Neuron (in vitro differentiated cells): ENCODE data around the gene DNAJB9.
"Not testable (repeated sequence)": the region's sequence is repeated elsewhere in the genome, so short reads cannot be mapped to it uniquely, and the experiment has no call there.

Source experiments
- H2AFZ ChIP-seq: one replicate; pipeline ENCODE4 v1.6.1; 2013; ENCODE audit warnings: low read depth, mild to moderate bottlenecking, inconsistent platforms, low read length, moderate library complexity
- H3K27me3 ChIP-seq: one replicate; pipeline ENCODE4 v1.6.1; 2013; ENCODE audit warnings: low read length; ENCODE audit not compliant: insufficient read depth
- H3K36me3 ChIP-seq: one replicate; pipeline ENCODE4 v1.6.1; 2013; ENCODE audit warnings: low read length; ENCODE audit not compliant: insufficient read depth
- H3K4me1 ChIP-seq: one replicate; pipeline ENCODE4 v1.6.1; 2013; ENCODE audit warnings: low read length; ENCODE audit not compliant: insufficient read depth
- H3K4me3 ChIP-seq: 2 replicates; pipeline ENCODE4 v1.5.1; 2013; ENCODE audit warnings: mild to moderate bottlenecking, low read length, moderate library complexity
- H3K9me3 ChIP-seq: one replicate; pipeline ENCODE4 v1.6.1; 2013; ENCODE audit warnings: low read length

The DNAJB9 gene

DNA sequence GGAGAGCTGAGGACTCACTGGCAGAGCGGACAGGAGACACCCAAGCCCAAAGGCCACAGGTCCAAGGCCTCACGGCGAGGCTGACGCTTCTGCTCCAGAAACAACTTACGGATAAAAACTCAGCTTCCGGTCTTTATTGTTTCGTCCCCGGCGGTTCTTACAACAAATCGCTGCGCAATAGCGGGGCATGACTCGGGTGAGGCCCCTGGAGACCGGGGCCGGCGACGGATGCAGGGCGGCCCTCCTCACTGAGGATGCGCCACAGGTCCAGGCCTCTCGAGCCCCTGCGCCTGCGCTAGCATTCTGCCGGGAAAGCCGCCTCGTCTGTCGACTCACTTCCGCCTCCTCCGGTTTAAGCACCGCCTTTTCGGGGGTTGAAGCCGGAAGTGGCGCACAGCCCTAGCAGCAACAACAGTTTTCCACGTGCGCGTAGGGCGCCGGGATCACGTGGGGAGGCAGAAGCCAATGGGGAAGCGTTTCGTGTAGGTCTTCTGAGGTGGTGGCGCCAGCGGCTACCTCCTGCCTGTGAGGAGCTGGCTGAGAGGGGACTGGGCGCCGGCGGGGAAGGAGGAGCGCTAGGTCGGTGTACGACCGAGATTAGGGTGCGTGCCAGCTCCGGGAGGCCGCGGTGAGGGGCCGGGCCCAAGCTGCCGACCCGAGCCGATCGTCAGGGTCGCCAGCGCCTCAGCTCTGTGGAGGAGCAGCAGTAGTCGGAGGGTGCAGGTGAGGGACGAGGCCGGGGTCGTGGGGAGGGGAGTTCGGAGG, at the start of gene DNAJB9, which contains the start of gene THAP5:
Gene DNAJB9 (plus strand): TSS at position 494 of the 765 bp plus-strand sequence. CDS start 1,853 bp downstream, outside the sequence.
Gene THAP5 (minus strand): TSS at position 326 of the 765 bp plus-strand sequence. CDS start 137 bp downstream, at position 189.
- H3K9me3 ChIP-seq, result no peaks in the 10 kb centered on the region
- H2AFZ ChIP-seq, result peak within 1 kb of the TSS; percentile 55
- peaks cover 26% of the 10 kb centered on the region for H3K36me3 ChIP-seq
- peak within 1 kb of the TSS; percentile 87 for H3K4me3 ChIP-seq
- H3K4me1 ChIP-seq, result peaks cover 17% of the 10 kb centered on the region
- no peaks in the 10 kb centered on the region for H3K27me3 ChIP-seq

DNA sequence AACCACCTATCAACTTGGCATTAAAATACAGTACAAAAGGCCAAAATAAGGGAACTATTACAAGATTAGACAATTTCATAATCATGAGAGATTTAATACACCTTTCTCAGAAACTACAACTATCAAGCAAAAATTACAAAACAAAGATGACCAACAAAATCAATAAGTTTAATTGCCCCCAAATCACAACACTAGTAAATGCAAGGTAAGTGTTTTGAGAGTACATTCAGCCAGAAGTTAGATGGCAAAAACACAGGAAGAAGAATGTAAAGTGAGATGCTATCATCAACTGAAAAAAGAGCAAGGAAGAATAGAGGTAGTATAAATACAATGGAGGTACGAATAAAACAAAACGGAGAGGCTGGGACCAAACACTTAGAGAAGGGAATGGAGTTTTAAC, 46.9 kb upstream of the DNAJB9 start:
- no peak overlapping the region for H3K4me3 ChIP-seq
- H3K9me3 ChIP-seq, result peaks cover 6% of the 10 kb centered on the region
- no peaks in the 10 kb centered on the region for H3K27me3 ChIP-seq
- H3K4me1 ChIP-seq, result peaks cover 21% of the 10 kb centered on the region
- H2AFZ ChIP-seq, result no peak overlapping the region
- H3K36me3 ChIP-seq, result peaks cover 4% of the 10 kb centered on the region

DNA sequence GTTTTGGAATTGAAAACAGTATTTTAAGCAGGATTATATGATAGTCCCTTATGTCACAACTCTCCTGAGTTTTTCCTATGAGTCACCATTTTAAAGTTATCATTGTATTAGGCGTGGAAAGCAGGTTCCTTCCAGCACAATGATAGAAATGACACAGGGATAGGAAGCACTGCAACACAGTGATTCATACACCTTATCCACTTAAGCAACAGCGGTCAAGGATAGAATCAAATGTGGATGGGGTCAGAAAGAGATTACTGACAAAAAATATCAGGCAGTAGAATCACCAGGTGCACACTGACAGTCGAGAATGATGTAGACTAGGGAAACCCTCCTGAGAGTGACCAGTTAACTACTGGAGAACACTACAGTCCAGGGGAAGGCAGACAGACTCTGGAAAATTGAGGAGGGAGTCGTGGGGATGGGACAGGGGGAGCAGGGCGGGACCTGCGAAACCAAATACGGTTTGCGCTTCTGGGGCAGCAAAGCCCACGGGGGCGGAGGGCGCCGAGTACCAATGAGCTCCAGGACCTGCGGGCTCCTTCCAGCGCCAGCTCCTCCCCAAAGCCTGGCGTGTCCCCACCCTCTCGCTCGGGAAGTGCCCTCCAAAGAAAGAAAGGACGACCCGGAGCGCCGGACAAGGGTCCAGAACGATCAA, 44.2 kb upstream of the DNAJB9 start:
- no peaks in the 10 kb centered on the region for H3K9me3 ChIP-seq
- no peaks in the 10 kb centered on the region for H3K27me3 ChIP-seq
- H2AFZ ChIP-seq, result peak overlapping the region; percentile 31
- no peaks in the 10 kb centered on the region for H3K36me3 ChIP-seq
- peaks cover 32% of the 10 kb centered on the region for H3K4me1 ChIP-seq
- peak overlapping the region; percentile 65 for H3K4me3 ChIP-seq

DNA sequence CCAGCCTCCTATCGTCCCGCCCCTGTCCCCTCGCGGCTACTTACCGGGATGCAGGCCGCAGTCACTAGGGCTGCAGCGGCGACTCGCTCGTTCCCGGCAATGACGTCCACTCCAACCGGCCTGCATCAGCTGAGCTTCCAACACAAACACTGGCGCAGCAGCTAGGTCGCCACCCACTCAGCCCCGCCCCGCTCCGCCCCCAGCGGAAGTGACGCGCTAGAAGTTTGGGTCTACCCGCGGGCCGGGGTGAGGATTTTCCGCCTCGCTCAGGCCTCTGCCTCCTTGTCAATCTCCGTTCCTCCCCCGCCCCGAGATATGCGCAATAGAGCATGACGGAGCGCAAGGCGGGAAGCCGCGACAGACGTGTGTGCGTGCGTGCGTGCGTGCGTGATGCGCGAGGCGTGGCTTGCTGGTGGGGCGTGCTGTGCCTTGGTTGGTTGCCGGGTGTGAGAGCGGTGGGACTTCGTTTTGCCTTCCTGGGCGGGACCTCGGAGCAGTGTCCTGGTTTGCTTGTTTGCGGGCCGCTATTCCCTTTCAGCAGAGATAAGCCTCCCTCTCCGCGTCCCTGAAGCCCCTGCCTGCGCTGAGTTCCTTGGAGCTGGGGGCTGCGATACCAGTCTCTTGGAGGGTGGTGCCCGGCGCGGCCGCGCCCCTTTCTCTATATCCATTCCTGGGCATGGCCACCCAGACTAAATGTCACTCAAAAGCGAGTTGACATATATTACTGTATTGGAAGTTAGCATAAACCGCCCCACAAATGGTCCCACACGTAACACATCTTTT, 43.5 kb upstream of the DNAJB9 start, which contains the start of gene PNPLA8:
Gene PNPLA8 (minus strand): TSS at position 151 of the 783 bp plus-strand sequence. CDS start 10,644 bp downstream, outside the sequence.
- H2AFZ ChIP-seq, result peak within 1 kb of the TSS; percentile 43
- peaks cover 32% of the 10 kb centered on the region for H3K4me1 ChIP-seq
- peak within 1 kb of the TSS; percentile 65 for H3K4me3 ChIP-seq
- H3K9me3 ChIP-seq, result no peaks in the 10 kb centered on the region
- no peaks in the 10 kb centered on the region for H3K27me3 ChIP-seq
- H3K36me3 ChIP-seq, result no peaks in the 10 kb centered on the region

DNA sequence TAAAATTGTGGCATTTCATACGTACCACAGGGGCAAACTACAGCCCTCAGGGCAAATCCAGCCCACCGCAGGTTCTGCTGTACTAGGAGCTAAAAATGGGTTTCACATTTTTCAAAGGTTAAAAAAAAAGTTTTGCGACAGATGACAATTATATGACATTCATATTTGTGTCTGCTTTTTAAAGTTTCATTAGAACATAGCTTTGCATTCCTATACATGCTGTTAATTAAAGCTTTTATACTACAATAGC, 43.0 kb upstream of the DNAJB9 start:
- peak overlapping the region; percentile 65 for H3K4me3 ChIP-seq
- H2AFZ ChIP-seq, result peak overlapping the region; percentile 43
- H3K27me3 ChIP-seq, result no peaks in the 10 kb centered on the region
- H3K36me3 ChIP-seq, result no peaks in the 10 kb centered on the region
- H3K9me3 ChIP-seq, result no peaks in the 10 kb centered on the region
- H3K4me1 ChIP-seq, result peaks cover 32% of the 10 kb centered on the region

DNA sequence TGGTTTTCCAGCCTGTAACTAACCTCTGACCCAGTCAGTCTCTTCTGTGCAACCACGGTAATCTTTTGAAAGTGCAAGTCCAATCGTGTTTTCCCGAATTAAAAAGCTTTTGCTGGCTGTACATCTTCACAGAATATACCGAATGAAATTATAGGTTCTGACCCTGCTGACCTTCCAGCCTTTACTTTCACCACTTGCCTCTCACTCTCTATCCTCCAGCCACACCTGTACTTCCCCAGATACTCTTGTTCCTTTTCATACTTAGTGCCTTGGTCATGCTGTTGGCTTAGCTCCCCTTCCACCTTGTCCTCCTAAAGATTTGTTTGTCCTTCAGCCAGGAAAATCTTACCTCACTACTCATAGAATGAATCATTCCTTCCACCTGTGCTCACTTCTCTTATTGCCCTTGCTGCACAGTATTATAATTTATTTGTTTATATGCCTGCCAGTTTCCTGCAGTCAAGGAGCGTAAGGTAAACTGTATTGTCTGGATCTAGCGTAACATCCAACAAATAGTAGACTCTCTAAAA, 41.4 kb upstream of the DNAJB9 start:
- H3K9me3 ChIP-seq, result no peaks in the 10 kb centered on the region
- H3K36me3 ChIP-seq, result no peaks in the 10 kb centered on the region
- H3K4me3 ChIP-seq, result no peak overlapping the region
- H2AFZ ChIP-seq, result no peak overlapping the region
- H3K27me3 ChIP-seq, result no peaks in the 10 kb centered on the region
- peaks cover 32% of the 10 kb centered on the region for H3K4me1 ChIP-seq

DNA sequence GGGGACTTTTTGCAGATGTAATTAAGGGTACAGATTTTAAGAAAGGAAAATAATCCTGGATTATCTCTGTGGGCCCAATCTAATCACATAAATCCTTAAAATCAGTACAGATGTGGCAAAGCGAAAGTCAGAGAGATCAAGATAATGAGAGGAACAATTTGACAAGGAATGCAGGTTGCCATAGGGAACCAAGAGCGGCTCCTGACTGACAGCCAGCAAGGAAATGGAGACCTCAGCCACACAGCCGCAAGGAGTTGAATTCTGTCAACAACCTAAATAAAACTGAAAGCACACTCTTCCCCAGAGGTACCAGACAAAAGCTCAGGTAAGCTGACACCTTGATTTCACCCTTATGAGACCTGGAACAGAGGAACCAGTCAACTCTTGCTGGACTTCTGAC, 40.3 kb upstream of the DNAJB9 start:
- Histone ChIP-seq H3K4me3 (no peak overlapping the region), H3K27me3 (no peaks in the 10 kb centered on the region), H2AFZ (peak overlapping the region; percentile 37), H3K36me3 (no peaks in the 10 kb centered on the region), H3K9me3 (no peaks in the 10 kb centered on the region), H3K4me1 (peaks cover 25% of the 10 kb centered on the region)

DNA sequence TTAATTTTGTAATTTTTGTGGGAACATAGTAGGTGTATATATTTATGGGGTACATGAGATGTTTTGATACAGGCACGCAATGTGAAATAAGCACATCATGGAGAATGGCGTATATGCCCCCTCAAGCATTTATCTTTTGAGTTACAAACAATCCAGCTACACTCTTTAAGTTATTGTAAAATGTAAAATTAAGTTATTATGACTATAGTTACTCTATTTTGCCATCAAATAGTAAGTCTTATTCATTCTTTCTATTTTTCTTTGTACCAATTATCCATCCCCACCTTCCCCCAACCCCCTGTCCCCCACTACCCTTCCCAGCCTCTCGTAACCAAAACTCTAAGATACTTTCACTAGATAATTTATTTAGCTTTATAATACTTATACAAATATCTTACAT, 36.0 kb upstream of the DNAJB9 start:
- H3K4me1 ChIP-seq, result peaks cover 7% of the 10 kb centered on the region
- H3K27me3 ChIP-seq, result no peaks in the 10 kb centered on the region
- no peaks in the 10 kb centered on the region for H3K36me3 ChIP-seq
- H2AFZ ChIP-seq, result no peak overlapping the region
- H3K4me3 ChIP-seq, result no peak overlapping the region
- H3K9me3 ChIP-seq, result no peaks in the 10 kb centered on the region

DNA sequence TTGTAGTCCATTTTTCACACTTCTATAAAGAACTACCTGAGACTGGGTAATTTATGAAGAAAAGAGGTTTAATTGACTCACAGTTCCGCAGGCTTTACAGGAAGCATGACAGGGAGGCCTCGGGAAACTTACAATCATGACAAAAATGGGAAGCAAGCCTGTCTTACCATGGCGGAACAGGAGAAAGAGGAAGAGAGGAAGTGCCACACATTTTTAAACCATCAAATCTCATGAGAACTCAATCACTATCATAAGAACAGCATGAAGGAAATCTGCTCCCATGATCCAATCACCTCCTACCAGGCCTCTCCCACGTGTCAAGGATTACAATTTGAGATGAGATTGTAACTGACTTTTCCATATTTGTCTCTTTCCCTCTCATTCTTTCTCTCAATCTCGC, 34.4 kb upstream of the DNAJB9 start:
- no peaks in the 10 kb centered on the region for H3K36me3 ChIP-seq
- no peak overlapping the region for H2AFZ ChIP-seq
- no peaks in the 10 kb centered on the region for H3K4me1 ChIP-seq
- H3K4me3 ChIP-seq, result no peak overlapping the region
- H3K9me3 ChIP-seq, result no peaks in the 10 kb centered on the region
- no peaks in the 10 kb centered on the region for H3K27me3 ChIP-seq

DNA sequence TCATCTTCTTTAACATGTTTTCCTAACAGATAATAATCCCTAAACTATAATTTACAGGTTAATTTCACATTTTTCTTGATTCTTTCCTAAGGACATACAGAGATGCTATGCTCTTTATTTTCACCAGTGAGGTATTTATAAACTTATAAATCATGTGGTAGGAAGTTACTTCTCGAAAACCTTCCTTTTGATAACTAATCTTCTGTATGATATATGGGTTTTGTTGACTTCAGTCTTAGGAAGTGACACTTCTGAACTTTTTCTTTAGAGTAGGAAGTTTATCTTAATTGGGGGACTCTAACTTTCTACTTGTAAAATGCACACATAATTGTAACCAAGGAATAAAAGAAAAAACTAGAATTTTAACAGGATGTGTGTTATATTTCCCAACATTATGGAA, 33.9 kb upstream of the DNAJB9 start:
- H3K4me1 ChIP-seq, result no peaks in the 10 kb centered on the region
- H3K36me3 ChIP-seq, result no peaks in the 10 kb centered on the region
- H3K4me3 ChIP-seq, result no peak overlapping the region
- no peaks in the 10 kb centered on the region for H3K9me3 ChIP-seq
- H2AFZ ChIP-seq, result no peak overlapping the region
- H3K27me3 ChIP-seq, result no peaks in the 10 kb centered on the region

DNA sequence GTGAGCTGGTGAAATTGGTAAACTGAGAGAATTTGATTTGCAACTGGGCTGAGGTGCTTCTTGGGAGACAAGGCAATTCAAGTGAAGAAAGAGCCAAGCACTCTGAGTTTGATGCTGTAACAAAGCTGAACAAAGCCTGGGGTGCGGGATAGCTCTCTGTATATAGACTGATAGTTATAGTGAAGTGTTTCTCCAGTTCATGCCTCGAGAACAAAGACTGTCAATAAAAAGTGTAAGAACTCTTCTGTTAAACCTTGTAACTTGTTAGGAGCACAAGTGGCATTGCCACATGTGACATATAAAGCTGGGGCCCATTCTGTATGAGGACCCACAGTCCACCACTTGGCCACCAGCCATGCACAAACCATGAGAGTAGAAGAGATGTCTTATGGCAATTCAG, 32.4 kb upstream of the DNAJB9 start:
- no peak overlapping the region for H2AFZ ChIP-seq
- no peaks in the 10 kb centered on the region for H3K4me1 ChIP-seq
- H3K27me3 ChIP-seq, result no peaks in the 10 kb centered on the region
- no peaks in the 10 kb centered on the region for H3K9me3 ChIP-seq
- no peak overlapping the region for H3K4me3 ChIP-seq
- no peaks in the 10 kb centered on the region for H3K36me3 ChIP-seq

DNA sequence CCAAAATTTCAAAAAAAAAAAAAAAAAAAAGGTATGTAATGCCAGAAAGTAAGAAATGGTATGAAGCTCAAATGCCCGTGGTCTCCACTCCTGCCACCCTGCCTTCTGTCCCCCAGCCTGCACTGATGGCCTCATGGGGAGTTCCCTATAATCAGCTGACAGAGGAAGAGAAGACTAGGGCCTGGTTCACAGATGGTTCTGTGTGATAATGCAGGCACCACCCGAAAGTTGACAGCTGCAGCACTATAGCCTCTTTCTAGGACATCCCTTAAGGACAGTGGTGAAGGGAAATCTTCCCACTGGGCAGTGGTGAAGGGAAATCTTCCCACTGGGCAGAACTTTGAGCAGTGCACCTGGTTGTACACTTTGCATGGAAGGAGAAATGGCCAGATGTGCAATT, 31.4 kb upstream of the DNAJB9 start:
- H3K9me3 ChIP-seq, H3K27me3 ChIP-seq: not testable (repeated sequence)

DNA sequence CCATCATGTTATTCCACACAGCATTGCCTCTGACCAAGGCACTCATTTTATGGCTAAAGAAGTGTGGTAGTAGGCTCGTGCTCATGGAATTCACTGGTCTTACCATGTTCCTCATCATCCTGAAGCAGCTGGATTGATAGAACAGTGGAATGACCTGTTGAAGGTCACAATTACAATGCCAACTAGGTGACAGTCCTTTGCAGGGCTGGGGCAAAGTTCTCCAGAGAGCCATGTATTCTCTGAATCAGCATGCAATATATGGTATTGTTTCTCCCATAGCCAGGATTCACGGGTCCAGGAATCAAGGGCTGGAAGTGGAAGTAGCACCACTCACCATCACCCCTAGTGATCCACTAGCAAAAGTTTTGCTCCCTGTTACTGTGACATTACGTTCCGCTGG, 31.0 kb upstream of the DNAJB9 start:
- not testable (repeated sequence) for H3K36me3 ChIP-seq, H3K4me3 ChIP-seq, H3K27me3 ChIP-seq, H3K9me3 ChIP-seq, H2AFZ ChIP-seq, H3K4me1 ChIP-seq

More for the DNA sequence above, 31.4 kb upstream of the DNAJB9 start:
- not testable (repeated sequence) for H3K4me1 ChIP-seq, H2AFZ ChIP-seq, H3K36me3 ChIP-seq, H3K4me3 ChIP-seq
